Activated T-helper 2 cell treated with anti-CD3 and anti-CD28 coated beads, Interferon-gamma antibody, Interleukin-2, Interleukin-4, amounts not matched to agents 10 μg/mL and 5 μg/mL and 100 μg/mL, durations not matched to agents 14 hours and 24 hours and 36 hours (primary cell): Measurements from ENCODE around the gene GABBR1. TPM values are rescaled to one million over a fixed set of nuclear protein-coding genes. Genes with fewer than 3 reads are reported as not detected.

ENCODE experiments used
- DNase-seq: peaks from one replicate; pipeline ENCODE4 v3.0.0; 2021; ENCODE audit warnings: low spot score
- H3K27ac Mint-ChIP-seq: one replicate; pipeline ENCODE4 v1.8.0; 2021; ENCODE audit warnings: mixed read lengths
- H3K27me3 Mint-ChIP-seq: one replicate; pipeline ENCODE4 v1.8.0; 2021; ENCODE audit warnings: low read depth, mixed read lengths
- H3K36me3 Mint-ChIP-seq: one replicate; pipeline ENCODE4 v1.8.0; 2021; ENCODE audit warnings: low read depth, mixed read lengths
- H3K4me1 Mint-ChIP-seq: one replicate; pipeline ENCODE4 v1.8.0; 2021; ENCODE audit warnings: low read depth, mixed read lengths
- H3K4me3 Mint-ChIP-seq: one replicate; pipeline ENCODE4 v1.8.0; 2021; ENCODE audit warnings: low read depth, mild to moderate bottlenecking, moderate library complexity, mixed read lengths
- H3K9me3 Mint-ChIP-seq: one replicate; pipeline ENCODE4 v1.8.0; 2021; ENCODE audit warnings: mixed read lengths
- intact Hi-C: fragments of 100-400 bp; cut with micrococcal nuclease; formaldehyde crosslinking; loops from one replicate; pipeline ENCODE4 v1.15.1; 2023
- total RNA-seq: library from RNA; stranded (reverse); gene quantifications from 2 replicates; pipeline ENCODE4 v1.2.3, GENCODE V29; 2022

GABBR1 gene
- total RNA-seq, 1 donor from 2014 or later: 17.0 TPM

DNA sequence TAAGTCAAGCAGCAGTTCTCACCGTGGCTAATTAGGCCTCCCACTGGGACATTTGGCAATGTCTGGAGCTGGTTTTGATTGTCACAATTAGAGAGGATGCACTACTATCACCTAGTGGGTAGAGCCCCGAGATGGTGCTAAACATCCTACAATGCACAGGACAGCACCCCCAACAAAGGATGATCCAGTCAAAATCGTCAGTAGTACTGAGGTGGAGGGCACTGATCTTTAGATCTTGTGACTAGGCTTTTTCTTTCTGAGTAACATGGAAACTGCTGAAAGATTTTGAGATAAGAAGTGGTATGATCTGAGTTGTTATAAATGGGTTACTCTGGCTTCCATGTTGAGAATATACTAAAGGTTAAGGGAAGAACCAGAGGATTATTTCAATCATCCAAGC is 85.4 kb downstream of the GABBR1 start:
- Mint-ChIP-seq H3K27me3 (peaks cover 51% of the 10 kb centered on the region), H3K9me3 (peaks cover 2% of the 10 kb centered on the region), H3K4me3 (no peak overlapping the region), H3K36me3 (no peaks in the 10 kb centered on the region), H3K27ac (no peak overlapping the region), H3K4me1 (peaks cover 14% of the 10 kb centered on the region)
- no peak for DNase-seq
- intact Hi-C loops: no loop called here

DNA sequence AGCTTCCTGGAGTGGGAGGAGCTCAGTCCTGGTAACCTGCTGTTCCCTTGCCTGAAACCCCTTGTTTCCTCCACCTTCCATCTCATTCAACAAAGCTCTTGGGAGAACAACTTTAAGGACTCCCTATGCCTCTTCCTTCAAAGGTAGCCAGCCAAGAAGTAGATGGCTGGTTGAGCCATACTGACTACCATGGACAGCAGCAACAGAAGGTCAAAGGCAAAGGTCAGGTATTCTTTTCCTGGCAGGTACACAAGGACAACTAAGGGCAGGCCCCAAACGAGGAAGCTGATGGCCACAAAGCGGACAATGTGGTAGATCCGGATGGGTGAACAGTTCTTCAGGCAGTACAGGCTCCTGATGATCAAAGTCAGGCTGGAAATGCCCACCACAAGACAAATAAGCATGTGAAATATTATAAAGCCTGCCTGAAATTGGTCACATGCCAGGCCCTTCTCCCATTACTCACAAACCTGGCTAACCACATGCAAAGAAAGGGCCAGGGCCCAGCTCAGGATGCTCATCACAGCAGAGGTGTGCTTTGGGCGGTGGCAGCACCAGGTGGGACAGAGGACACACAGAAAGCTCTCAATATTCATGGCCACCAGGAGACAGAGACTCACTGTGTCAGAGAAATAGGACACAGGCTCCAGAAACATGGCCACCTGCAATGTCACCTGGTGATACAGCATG is 95.1 kb downstream of the GABBR1 start:
- Mint-ChIP-seq H3K27ac (no peak overlapping the region), H3K4me1 (no peaks in the 10 kb centered on the region), H3K36me3 (no peaks in the 10 kb centered on the region), H3K4me3 (no peak overlapping the region), H3K27me3 (peaks cover 22% of the 10 kb centered on the region), H3K9me3 (no peaks in the 10 kb centered on the region)
- intact Hi-C loops: no loop called here
- no peak for DNase-seq

DNA sequence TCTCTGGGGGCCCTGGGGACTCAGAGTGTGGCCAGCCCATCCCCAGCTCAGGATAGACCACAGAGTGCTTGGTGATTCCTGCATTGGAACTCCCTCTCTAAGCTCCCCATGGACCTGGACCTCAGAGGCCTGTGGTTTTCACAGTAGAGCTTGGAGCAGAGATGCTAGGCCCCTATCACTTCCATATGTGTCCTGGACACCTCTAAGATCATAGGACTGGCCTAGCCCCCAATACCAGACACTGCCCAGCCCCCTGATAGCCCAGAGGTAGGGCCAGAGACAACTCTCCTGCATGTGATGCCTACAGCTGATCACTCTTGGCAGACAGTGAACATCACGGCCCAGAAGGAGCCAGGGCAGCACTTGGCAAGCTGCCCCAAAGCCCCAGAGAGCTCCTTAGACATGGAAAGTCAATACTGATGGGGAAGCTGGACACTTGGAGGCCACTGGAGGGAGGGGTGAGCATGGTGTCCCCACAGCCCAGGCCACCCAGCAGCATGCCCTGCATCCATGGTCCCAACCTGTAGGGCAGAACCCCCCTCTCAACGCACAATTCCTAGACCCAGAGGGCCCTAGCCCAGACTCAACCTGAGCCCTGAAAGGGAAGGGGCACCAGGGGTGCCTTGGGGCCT is 100.5 kb downstream of the GABBR1 start:
- no peak for DNase-seq
- H3K9me3 Mint-ChIP-seq: no peaks in the 10 kb centered on the region
- H3K36me3 Mint-ChIP-seq: no peaks in the 10 kb centered on the region
- intact Hi-C loops: no loop called here
- no peak overlapping the region for H3K27ac Mint-ChIP-seq
- H3K4me1 Mint-ChIP-seq: no peaks in the 10 kb centered on the region
- H3K4me3 Mint-ChIP-seq: no peak overlapping the region
- no peaks in the 10 kb centered on the region for H3K27me3 Mint-ChIP-seq

DNA sequence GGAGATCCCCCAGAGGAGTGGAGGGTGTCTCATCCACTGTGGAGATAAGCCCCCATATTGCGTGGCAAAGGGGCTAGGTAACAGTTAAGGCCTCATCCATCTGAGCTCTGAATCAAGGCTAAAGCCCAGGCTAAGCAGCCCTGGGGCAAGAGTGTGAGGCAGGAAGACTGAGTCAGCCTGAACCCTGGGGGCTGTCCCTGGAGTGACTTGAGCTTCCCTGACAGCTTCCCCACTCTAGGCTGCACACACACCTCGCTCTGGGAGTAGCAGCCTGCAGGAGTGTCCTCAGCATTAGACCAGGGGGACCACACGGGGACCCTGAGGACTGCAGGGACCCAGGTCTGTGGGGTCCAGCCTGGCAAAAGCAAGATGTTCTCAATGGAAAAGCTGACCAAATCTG is 101.3 kb downstream of the GABBR1 start:
- no peaks in the 10 kb centered on the region for H3K9me3 Mint-ChIP-seq
- intact Hi-C loops: no loop called here
- no peak for DNase-seq
- no peaks in the 10 kb centered on the region for H3K4me1 Mint-ChIP-seq
- H3K4me3 Mint-ChIP-seq: no peak overlapping the region
- H3K27me3 Mint-ChIP-seq: no peaks in the 10 kb centered on the region
- H3K27ac Mint-ChIP-seq: no peak overlapping the region
- H3K36me3 Mint-ChIP-seq: no peaks in the 10 kb centered on the region

DNA sequence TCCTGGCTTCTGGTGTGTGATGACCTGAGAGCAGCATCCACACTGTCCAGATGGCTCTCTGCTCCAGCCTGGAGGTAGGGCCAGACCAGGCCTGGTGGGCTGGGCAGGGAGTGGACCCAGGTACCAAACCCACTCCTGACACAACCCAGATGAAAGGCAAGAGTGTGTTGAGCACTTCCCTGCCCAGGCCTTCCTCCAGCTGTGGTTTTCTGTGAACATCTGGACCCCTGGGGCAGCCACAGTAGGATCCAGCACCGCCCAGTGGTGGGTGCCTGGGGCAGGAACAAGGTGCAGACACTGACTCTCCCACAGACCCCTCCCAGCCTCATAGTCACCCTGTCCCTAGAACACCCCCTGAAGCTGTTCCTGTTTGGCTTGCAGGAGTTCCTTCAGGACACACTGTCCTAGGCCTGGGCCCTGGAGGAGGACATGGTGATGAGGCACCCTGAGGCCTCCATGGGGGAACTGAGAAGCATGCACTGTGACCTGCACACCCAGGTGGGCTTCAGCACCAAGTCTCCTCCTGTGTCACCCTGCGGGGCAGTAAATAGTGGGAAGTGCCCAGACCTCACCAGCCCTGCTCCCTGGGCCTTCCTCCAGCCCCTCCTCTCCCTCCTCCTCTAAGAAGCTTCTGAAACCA is 102.2 kb downstream of the GABBR1 start:
- H3K27me3 Mint-ChIP-seq: no peaks in the 10 kb centered on the region
- H3K4me1 Mint-ChIP-seq: no peaks in the 10 kb centered on the region
- intact Hi-C loops: no loop called here
- no peaks in the 10 kb centered on the region for H3K36me3 Mint-ChIP-seq
- no peak for DNase-seq
- no peak overlapping the region for H3K27ac Mint-ChIP-seq
- no peaks in the 10 kb centered on the region for H3K9me3 Mint-ChIP-seq
- no peak overlapping the region for H3K4me3 Mint-ChIP-seq

DNA sequence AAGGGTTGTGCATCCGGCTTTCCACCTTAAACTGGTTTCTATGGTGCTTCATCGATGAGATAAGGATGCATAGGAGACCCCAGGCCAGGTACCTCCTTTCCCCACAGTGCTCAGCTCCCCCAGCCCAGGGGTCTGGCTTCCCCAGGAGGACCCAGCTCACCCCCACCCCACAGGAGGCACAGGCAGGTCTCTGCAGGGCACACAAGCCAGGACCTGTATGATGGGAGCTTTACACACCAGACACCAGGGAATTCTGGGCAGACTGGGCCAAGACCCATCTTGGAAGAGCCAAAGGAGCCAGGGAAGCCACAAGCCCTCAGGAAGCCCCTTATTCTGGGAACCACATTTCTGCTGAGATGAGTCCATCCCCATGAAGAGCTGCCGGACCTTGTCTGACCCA is 103.0 kb downstream of the GABBR1 start:
- intact Hi-C loops: no loop called here
- H3K9me3 Mint-ChIP-seq: no peaks in the 10 kb centered on the region
- H3K27me3 Mint-ChIP-seq: peaks cover 8% of the 10 kb centered on the region
- H3K27ac Mint-ChIP-seq: no peak overlapping the region
- no peaks in the 10 kb centered on the region for H3K4me1 Mint-ChIP-seq
- H3K36me3 Mint-ChIP-seq: no peaks in the 10 kb centered on the region
- no peak overlapping the region for H3K4me3 Mint-ChIP-seq
- no peak for DNase-seq

DNA sequence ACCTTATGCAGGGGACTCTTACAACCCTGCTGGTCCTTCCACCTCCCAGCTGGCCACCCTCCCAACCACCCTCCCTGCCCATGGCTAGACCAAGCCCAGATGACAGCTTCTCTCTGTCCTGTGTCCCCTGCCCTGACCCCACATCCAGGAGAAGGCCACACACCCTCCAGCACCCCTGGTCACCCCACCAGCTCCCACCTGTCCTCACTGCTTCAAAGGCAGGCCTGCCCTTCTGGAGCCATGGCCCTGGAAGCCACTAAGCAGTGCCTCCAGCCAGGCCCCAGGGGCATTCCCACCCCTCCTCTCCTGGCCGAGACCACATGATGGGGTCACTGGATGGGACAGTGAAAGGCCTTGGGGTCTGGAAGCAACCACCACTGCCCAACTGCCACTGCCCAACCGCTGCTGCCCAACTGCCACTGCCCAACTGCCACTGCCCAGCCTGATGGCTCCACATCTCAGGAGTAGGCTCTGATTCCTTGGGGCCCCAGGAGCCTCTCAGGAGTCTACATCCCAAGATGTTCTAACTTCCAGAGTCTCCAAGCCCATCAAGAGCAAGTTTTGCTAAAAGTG is 103.9 kb downstream of the GABBR1 start:
- Mint-ChIP-seq H3K4me1 (no peaks in the 10 kb centered on the region), H3K9me3 (no peaks in the 10 kb centered on the region), H3K27me3 (peaks cover 13% of the 10 kb centered on the region), H3K36me3 (no peaks in the 10 kb centered on the region), H3K27ac (no peak overlapping the region), H3K4me3 (no peak overlapping the region)
- DNase-seq: no peak
- intact Hi-C loops: no loop called here

DNA sequence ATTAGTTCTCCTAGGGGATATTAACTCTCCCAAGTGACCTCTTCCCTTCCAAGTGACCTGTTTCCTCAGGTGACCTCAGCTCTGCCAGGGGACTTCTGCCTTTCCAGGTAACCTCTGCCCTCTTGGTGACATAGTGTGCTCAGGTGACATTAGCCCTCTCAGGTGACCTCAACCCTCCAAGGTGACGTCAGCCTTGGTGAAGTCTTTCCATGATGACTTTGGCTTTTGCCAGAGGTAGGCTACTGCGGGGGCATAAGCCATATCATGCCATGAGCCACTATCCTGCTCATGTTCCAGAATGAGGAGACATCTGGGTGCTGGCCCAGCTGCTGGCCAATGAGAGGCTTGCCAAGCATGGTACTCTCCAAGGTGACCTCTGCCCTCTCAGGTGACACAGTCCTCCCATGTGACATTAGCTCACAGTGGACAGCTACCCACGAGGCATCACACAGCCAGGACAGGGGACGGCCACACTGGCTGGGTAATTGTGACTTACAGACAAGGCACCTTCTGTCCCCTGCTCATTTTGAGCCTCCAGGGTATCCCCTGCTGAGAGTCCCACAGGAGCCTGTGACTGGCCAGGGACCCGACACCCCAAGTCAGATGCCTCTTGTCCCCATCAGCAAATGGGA is 104.6 kb downstream of the GABBR1 start:
- no peaks in the 10 kb centered on the region for H3K4me1 Mint-ChIP-seq
- no peak overlapping the region for H3K4me3 Mint-ChIP-seq
- H3K9me3 Mint-ChIP-seq: no peaks in the 10 kb centered on the region
- no peak for DNase-seq
- H3K36me3 Mint-ChIP-seq: no peaks in the 10 kb centered on the region
- H3K27ac Mint-ChIP-seq: no peak overlapping the region
- intact Hi-C loops: no loop called here
- peaks cover 15% of the 10 kb centered on the region for H3K27me3 Mint-ChIP-seq

DNA sequence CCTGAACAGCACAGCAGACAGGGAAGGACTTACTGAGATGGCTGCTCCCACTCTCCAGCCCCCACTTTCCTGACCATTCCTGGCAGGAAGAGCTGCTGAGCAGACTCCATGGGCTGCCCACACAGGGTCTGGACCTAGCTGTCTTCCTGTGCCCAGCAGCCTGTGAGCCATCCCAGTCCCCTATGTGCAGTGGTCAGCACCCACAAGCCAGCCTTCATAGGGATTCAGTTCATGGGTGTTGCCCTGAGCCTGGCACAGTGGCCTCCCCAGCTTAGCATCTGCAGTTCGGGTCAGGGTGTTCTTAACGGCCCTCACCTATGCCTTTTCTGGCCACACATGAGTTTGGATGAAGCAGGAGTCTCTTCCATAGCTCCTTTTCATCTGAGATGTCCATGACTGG is 105.4 kb downstream of the GABBR1 start:
- no peak overlapping the region for H3K4me3 Mint-ChIP-seq
- no peaks in the 10 kb centered on the region for H3K9me3 Mint-ChIP-seq
- intact Hi-C loops: no loop called here
- H3K27me3 Mint-ChIP-seq: peaks cover 21% of the 10 kb centered on the region
- H3K36me3 Mint-ChIP-seq: no peaks in the 10 kb centered on the region
- no peaks in the 10 kb centered on the region for H3K4me1 Mint-ChIP-seq
- H3K27ac Mint-ChIP-seq: no peak overlapping the region
- DNase-seq: no peak

DNA sequence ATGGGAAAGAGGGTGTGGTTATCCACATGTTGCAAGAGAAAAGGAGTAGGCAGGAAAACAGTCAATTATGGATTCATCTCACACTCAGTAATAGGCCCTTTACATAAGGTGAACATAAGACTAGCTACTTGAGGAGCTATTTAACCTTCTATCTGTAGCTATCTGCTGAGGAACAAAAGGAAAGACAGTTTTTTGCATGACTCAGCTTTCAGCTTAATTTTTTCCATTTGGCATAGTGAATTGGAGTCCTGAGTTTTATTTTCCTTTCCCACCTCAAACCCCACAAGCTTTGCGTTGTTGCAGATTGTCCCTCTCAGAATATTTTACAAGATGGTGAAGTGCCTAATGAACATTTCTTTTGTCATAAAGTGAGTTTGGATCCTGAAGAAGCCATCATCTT is 105.9 kb downstream of the GABBR1 start:
- Mint-ChIP-seq H3K9me3 (no peaks in the 10 kb centered on the region), H3K4me1 (no peaks in the 10 kb centered on the region), H3K27ac (no peak overlapping the region), H3K36me3 (no peaks in the 10 kb centered on the region), H3K4me3 (no peak overlapping the region), H3K27me3 (peaks cover 21% of the 10 kb centered on the region)
- intact Hi-C loops: no loop called here
- no peak for DNase-seq

DNA sequence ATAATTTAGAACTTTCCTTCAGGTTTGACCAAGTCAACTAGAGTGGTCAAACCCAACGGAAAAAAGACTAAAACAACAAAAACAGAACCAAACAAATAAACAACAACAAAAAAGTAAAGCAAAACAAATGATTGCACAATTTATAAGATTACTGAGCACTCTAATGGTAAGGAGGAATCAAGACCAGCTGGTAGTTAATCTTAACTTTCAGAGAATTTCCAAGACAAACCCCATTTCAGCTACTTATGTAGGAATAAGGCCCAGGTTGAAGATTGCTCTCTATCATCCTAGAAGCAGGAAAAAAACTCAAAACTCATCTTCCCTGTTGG is 107.7 kb downstream of the GABBR1 start:
- Mint-ChIP-seq H3K4me1 (no peaks in the 10 kb centered on the region), H3K27me3 (peaks cover 27% of the 10 kb centered on the region), H3K36me3 (no peaks in the 10 kb centered on the region), H3K27ac (no peak overlapping the region), H3K9me3 (no peaks in the 10 kb centered on the region), H3K4me3 (no peak overlapping the region)
- no peak for DNase-seq
- intact Hi-C loops: no loop called here

DNA sequence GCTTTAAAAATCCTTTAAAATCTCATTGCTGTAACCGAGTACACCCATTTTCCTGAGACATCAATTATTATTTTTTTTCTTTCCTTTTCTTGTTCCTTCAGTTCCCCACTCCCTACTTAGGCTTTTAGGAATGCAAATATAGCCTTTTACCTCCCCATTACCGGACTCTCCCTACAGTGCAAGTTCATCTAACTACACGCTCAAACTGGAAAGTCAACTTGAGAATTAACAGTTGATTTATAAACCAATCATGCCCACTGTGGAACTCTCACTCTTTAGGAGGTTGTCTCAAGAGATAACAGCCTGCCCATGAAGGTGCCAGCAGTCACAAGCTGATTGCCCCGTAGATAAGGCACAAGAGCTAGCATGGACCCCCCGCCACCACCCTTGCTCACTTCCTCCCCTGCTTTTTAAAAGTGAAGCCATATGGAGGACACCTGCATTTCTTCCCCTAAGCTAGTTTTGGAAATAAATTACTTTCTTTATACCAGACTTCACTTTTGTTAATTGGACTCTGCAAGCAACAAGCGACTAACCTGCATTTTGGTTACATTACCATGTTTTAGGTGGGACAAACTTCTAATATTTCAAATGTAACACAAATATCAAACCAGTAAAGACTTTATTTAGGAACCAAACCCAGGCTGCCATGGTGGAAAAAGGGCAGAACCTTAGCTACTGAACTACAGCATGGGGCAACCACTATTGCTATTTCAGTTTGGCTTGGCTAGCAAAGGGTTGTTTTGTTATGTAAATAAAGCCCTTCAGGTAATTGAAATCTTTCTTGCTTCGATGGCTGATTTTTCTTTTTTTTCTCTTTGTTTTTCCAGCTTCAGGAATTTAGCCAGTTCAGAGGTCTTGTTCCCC is 108.3 kb downstream of the GABBR1 start:
- no peaks in the 10 kb centered on the region for H3K4me1 Mint-ChIP-seq
- intact Hi-C loops: no loop called here
- H3K9me3 Mint-ChIP-seq: no peaks in the 10 kb centered on the region
- H3K36me3 Mint-ChIP-seq: no peaks in the 10 kb centered on the region
- H3K27ac Mint-ChIP-seq: no peak overlapping the region
- no peak overlapping the region for H3K4me3 Mint-ChIP-seq
- no peak for DNase-seq
- peaks cover 27% of the 10 kb centered on the region for H3K27me3 Mint-ChIP-seq
